Esophagus squamous epithelium (tissue), 5 donors: Measurements from ENCODE around the gene SPRYD3. TPM values are rescaled to one million over a fixed set of nuclear protein-coding genes. Genes with fewer than 3 reads are reported as not detected.
"Not testable (repeated sequence)": the region's sequence is repeated elsewhere in the genome, so short reads cannot be mapped to it uniquely, and the experiment has no call there.

Source experiments
- DNase-seq: peaks from one replicate; lab custom pipeline; 2025; lab: John Stamatoyannopoulos, UW
- H3K27ac ChIP-seq, 4 donors: fragments of 200-600 bp; sonication (generic); one replicate each; pipeline ENCODE4 v1.5.1; 2016 to 2019; ENCODE audit warnings: mild to moderate bottlenecking in 1 of 4
- H3K27me3 ChIP-seq, 4 donors: fragments of 200-600 bp; sonication (generic); 1 replicate in 3 of 4; 2 replicates in 1 of 4; pipeline versions ENCODE4 v1.5.1 to v1.6.0; 2017 to 2021; ENCODE audit warnings: antibody characterized with exemption in 1 of 4
- H3K36me3 ChIP-seq, 3 donors: fragments of 200-600 bp; sonication (generic); one replicate each; pipeline ENCODE4 v1.5.1; 2016 to 2019
- H3K4me1 ChIP-seq, 3 donors: fragments of 200-600 bp; sonication (generic); one replicate each; pipeline ENCODE4 v1.5.1; 2017 to 2019
- H3K4me3 ChIP-seq, 4 donors: fragments of 200-600 bp; sonication (generic); 1 replicate in 3 of 4; 2 replicates in 1 of 4; pipeline ENCODE4 v1.5.1; 2016 to 2019; ENCODE audit warnings: mild to moderate bottlenecking in 2 of 4, moderate library complexity in 1 of 4
- H3K9me3 ChIP-seq, 3 donors: fragments of 200-600 bp; sonication (generic); one replicate each; pipeline ENCODE4 v1.5.1; 2016 to 2019
- POLR2A ChIP-seq, 4 donors: fragments of 450-650 bp; IDR thresholded peaks; one replicate each; pipeline ENCODE4 v1.6.1; 2017; ENCODE audit warnings: antibody characterized with exemption in 4 of 4, mild to moderate bottlenecking in 4 of 4, moderate library complexity in 3 of 4
- WGBS, 2 donors: methylation state at CpG; one replicate each; pipeline ENCODE4 v1.1.5; 2018; 5-methylcytosine and 5-hydroxymethylcytosine counted together
- intact Hi-C: fragments of 100-400 bp; cut with DNase I; formaldehyde crosslinking; loops from one replicate; pipeline ENCODE4 v1.15.0; 2022
- total RNA-seq, 4 donors: library from RNA; depleted of rRNA; stranded (reverse); fragments of >200 nt; gene quantifications; one replicate each; pipeline ENCODE4 v1.1.0, GENCODE V29; 2016
- TF ChIP-seq, protein P1 (sequence below), 6 experiments: fragments of 450-650 bp in 4 of 6; fragments of 200-600 bp in 2 of 6; sonication (generic) in 2 of 6; IDR thresholded peaks; one replicate each; pipeline ENCODE4 v1.5.1; 2016 to 2019; ENCODE audit warnings: antibody characterized with exemption in 6 of 6, mild to moderate bottlenecking in 4 of 6, moderate library complexity in 4 of 6
- donor health status: DM: yes; HTN: yes; CAD: no.

SPRYD3 gene
- total RNA-seq, 4 donors from 2014 or later: 28.2 to 41.4 (median 29.2) TPM

DNA sequence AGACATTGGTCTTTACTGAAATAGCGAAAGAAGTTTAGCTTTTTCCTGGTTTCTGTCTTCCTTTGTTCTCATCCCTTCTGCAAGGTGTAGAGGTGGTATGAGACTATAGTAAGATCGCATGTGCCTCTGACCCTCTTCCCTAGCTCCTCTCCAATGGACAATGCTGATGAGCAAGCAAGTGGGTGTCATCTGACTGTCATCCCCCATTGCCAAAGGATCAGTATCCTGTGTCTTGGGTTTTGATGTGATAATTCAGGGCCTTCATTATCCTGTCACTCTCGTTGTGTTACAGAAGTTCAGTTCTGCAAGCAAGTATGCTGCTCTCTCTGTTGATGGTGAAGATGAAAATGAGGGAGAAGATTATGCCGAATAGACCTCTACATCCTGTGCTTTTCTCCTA is 39.3 kb downstream of the SPRYD3 start:
- no peak for DNase-seq
- H3K36me3 ChIP-seq: peaks cover 21 to 66% (median 46%) of the 10 kb centered on the region in 3 donors
- peak overlapping the region in 2 of 4 donors; percentile 76 to 81 for H3K27ac ChIP-seq
- H3K9me3 ChIP-seq: no peaks in the 10 kb centered on the region
- H3K4me1 ChIP-seq: peaks cover 9 to 50% (median 19%) of the 10 kb centered on the region in 3 donors
- TF ChIP-seq POLR2A (IDR thresholded peaks at IDR 0.05): no peak
- TF ChIP-seq, protein P1, sequence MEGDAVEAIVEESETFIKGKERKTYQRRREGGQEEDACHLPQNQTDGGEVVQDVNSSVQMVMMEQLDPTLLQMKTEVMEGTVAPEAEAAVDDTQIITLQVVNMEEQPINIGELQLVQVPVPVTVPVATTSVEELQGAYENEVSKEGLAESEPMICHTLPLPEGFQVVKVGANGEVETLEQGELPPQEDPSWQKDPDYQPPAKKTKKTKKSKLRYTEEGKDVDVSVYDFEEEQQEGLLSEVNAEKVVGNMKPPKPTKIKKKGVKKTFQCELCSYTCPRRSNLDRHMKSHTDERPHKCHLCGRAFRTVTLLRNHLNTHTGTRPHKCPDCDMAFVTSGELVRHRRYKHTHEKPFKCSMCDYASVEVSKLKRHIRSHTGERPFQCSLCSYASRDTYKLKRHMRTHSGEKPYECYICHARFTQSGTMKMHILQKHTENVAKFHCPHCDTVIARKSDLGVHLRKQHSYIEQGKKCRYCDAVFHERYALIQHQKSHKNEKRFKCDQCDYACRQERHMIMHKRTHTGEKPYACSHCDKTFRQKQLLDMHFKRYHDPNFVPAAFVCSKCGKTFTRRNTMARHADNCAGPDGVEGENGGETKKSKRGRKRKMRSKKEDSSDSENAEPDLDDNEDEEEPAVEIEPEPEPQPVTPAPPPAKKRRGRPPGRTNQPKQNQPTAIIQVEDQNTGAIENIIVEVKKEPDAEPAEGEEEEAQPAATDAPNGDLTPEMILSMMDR (IDR thresholded peaks at IDR 0.05): no peak
- intact Hi-C loops: no loop called here
- H3K27me3 ChIP-seq: no peaks in the 10 kb centered on the region
- H3K4me3 ChIP-seq: no peak overlapping the region
- 74 to 81% methylated on average over 4 of the region's 4 CpGs for WGBS, 2 donors

DNA sequence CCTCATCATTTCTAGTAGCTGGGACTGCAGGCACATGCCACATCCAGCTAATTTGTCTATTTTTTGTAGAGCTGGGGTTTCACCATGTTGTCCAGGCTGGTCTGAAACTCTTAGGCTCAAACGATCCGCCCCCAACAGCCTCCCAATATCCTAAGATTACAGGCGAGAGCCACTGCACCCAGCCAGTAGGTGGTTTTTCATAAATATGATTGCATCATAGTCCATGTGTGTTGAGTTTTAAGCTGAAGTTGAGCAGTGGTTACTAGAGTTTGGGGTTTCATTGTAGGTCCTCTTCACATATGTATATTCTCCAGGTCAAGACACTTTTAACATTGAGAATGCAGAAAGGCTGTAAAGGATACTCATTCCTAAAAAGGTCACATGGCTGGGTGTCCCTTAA is 42.4 kb downstream of the SPRYD3 start:
- Histone ChIP-seq H3K27ac (peak overlapping the region in 1 of 4 donors; percentile 14), H3K4me1 (peaks cover 0 to 24% (median 14%) of the 10 kb centered on the region in 3 donors), H3K27me3 (no peaks in the 10 kb centered on the region), H3K36me3 (peaks cover 26 to 97% (median 64%) of the 10 kb centered on the region in 3 donors), H3K4me3 (no peak overlapping the region), H3K9me3 (no peaks in the 10 kb centered on the region)
- 71 to 85% methylated on average over 3 of the region's 3 CpGs for WGBS, 2 donors
- TF ChIP-seq, protein P1 (IDR thresholded peaks at IDR 0.05): no peak
- no peak for TF ChIP-seq POLR2A (IDR thresholded peaks at IDR 0.05)
- no peak for DNase-seq
- intact Hi-C loops: no loop called here

DNA sequence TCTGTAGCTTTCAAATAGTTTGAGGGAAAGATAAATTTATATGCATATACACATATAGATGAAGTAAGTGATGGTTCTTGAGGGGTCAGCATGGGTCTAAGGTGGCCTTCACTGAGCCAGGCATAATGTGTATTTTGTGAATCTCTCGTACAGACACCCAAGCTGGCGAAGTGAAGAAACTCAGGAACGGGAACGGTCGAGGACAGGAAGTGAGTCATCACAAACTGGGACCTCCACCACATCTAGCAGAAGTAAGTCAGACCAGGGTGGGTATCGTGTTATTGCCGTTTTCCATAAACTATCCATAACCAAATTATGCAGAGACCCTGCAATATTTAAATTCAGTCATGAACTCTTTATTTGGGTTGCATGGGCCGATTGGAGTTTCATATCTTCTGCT is 44.7 kb downstream of the SPRYD3 start:
- H3K27me3 ChIP-seq: no peaks in the 10 kb centered on the region
- no peak overlapping the region for H3K4me3 ChIP-seq
- intact Hi-C loops: no loop called here
- H3K36me3 ChIP-seq: peaks cover 26 to 97% (median 62%) of the 10 kb centered on the region in 3 donors
- no peak overlapping the region for H3K27ac ChIP-seq
- no peaks in the 10 kb centered on the region for H3K9me3 ChIP-seq
- no peak for DNase-seq
- TF ChIP-seq, protein P1 (IDR thresholded peaks at IDR 0.05): no peak
- TF ChIP-seq POLR2A (IDR thresholded peaks at IDR 0.05): no peak
- 60 to 72% methylated on average over 8 of the region's 8 CpGs for WGBS, 2 donors
- H3K4me1 ChIP-seq: peaks cover 0 to 19% (median 14%) of the 10 kb centered on the region in 3 donors

DNA sequence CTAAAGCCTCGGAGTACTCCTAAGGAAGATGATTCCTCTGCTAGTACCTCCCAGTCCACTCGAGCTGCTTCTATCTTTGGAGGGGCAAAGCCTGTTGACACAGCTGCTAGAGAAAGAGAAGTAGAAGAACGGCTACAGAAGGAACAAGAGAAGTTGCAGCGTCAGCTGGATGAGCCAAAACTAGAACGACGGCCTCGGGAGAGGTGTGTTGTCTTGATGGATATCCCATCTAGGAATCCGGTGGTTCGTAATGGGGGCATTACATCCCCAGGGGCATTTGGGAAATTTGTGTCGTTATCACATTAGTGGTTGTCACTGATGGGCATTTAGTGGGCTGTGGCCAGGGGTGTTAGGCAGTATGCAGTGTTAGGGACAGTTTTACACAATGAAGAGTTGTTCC is 45.4 kb downstream of the SPRYD3 start:
- intact Hi-C loops, DNase-seq, H3K4me3 ChIP-seq, H3K27ac ChIP-seq, H3K27me3 ChIP-seq, H3K9me3 ChIP-seq: not testable (repeated sequence)
- peaks cover 0 to 12% (median 10%) of the 10 kb centered on the region in 3 donors for H3K4me1 ChIP-seq
- 69 to 82% methylated on average over 9 to 10 of the region's 10 CpGs for WGBS, 2 donors
- peaks cover 28 to 97% (median 62%) of the 10 kb centered on the region in 3 donors for H3K36me3 ChIP-seq

DNA sequence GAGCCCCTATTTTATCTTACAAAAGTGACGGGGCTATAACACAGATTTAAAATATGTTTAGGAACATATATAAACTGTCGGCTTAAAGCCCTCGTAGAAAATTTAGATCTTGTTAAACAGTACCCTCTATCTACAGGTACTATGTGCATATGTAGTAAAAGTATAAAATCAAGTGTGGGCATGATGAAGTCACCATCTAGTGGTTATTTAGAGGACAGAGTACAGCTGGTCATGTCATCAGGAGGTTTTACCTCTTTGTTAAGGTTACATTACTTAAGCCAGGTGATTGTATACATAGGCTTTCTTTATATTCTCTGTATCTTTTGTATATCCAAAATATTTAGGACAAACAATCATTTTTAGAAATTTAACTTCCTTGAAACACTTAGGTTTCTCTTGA is 47.6 kb downstream of the SPRYD3 start:
- WGBS, 2 donors: 89 to 90% methylated on average over 3 of the region's 3 CpGs
- Histone ChIP-seq H3K9me3 (no peaks in the 10 kb centered on the region), H3K4me3 (no peak overlapping the region), H3K27me3 (no peaks in the 10 kb centered on the region), H3K27ac (no peak overlapping the region), H3K4me1 (no peaks in the 10 kb centered on the region), H3K36me3 (peaks cover 25 to 97% (median 60%) of the 10 kb centered on the region in 3 donors)
- no peak for DNase-seq
- TF ChIP-seq, protein P1 (IDR thresholded peaks at IDR 0.05): no peak
- TF ChIP-seq POLR2A (IDR thresholded peaks at IDR 0.05): no peak
- intact Hi-C loops: no loop called here

DNA sequence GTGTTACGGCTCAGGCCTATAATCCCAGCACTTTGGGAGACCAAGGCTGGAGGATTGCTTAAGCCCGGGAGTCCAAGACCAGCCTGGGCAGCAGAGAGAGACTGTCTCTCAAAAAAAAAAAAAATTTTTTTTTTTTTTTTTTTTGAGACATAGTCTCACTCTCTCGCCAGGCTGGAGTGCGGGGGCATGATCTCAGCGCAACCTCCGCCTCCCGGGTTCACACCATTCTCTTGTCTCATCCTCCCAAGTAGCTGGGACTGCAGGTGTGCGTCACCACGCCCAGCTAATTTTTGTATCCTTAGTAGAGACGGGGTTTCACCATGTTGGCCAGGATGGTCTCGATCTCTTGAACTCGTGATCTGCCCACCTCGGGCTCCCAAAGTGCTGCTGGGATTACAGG is 52.2 kb downstream of the SPRYD3 start:
- H3K9me3 ChIP-seq, DNase-seq, H3K4me1 ChIP-seq, H3K4me3 ChIP-seq, H3K27me3 ChIP-seq, intact Hi-C loops, H3K27ac ChIP-seq: not testable (repeated sequence)
- 90% methylated on average over 12 to 13 of the region's 13 CpGs for WGBS, 2 donors
- H3K36me3 ChIP-seq: peaks cover 27 to 97% (median 69%) of the 10 kb centered on the region in 3 donors
